Neural crest cell (in vitro differentiated cells): ENCODE measurements around the gene AUTS2. TPM values are rescaled to one million over a fixed set of nuclear protein-coding genes. Genes with fewer than 3 reads are reported as not detected.

ENCODE experiments used
- DNase-seq: peaks from one replicate; pipeline ENCODE4 v3.0.0; 2021; ENCODE audit warnings: low read depth, mixed read lengths, low spot score
- H3K27ac Mint-ChIP-seq: one replicate; pipeline ENCODE4 v1.8.0; 2021; ENCODE audit warnings: mild to moderate bottlenecking, mixed read lengths; ENCODE audit not compliant: unreplicated experiment
- H3K27me3 Mint-ChIP-seq: 2 replicates; pipeline ENCODE4 v1.8.0; 2021; ENCODE audit warnings: low read depth, mild to moderate bottlenecking, mixed read lengths
- H3K36me3 Mint-ChIP-seq: 2 replicates; pipeline ENCODE4 v1.8.0; 2021; ENCODE audit warnings: low read depth, mild to moderate bottlenecking, mixed read lengths
- H3K4me1 Mint-ChIP-seq: 2 replicates; pipeline ENCODE4 v1.8.0; 2021; ENCODE audit warnings: mixed read lengths
- H3K4me3 Mint-ChIP-seq: one replicate; pipeline ENCODE4 v1.8.0; 2021; ENCODE audit warnings: mild to moderate bottlenecking, mixed read lengths
- H3K9me3 Mint-ChIP-seq: 2 replicates; pipeline ENCODE4 v1.8.0; 2021; ENCODE audit warnings: mixed read lengths
- CTCF ChIP-seq: fragments of 200-600 bp; sonication (generic); conservative IDR thresholded peaks from 2 replicates; pipeline ENCODE4 v1.5.0; 2021; ENCODE audit warnings: antibody characterized with exemption, mild to moderate bottlenecking
- total RNA-seq: library from RNA; stranded (reverse); gene quantifications from 2 replicates; pipeline ENCODE4 v1.2.1, GENCODE V29; 2021

Gene AUTS2
- total RNA-seq, 1 donor from 2014 or later = 152 TPM

DNA sequence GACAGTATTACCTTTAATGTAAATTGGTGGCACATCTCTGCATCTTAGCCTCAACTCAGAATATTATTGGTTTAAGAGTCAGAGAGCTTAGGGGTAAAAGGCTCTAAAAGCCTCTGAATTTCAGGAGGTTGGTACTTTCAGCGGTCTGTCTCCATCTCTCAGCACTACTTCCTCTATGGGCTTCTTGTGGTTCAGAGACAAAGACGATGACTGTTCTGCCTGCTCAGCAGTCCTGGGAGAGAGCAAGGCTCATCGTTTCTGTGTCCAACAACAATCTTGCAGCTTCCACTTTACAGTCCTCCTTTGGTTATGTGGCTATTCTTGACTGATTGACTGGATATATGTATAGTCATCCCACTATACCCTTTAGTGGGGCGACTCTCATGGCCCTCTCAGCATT is 394.7 kb downstream of the AUTS2 start:
- Mint-ChIP-seq H3K36me3 (no peaks in the 10 kb centered on the region), H3K4me1 (peaks cover 25% of the 10 kb centered on the region), H3K9me3 (peaks cover 2% of the 10 kb centered on the region), H3K27ac (no peak overlapping the region), H3K27me3 (no peaks in the 10 kb centered on the region), H3K4me3 (no peak overlapping the region)
- no peak for DNase-seq
- TF ChIP-seq CTCF = no peak

- TF ChIP-seq CTCF = no peak
- Mint-ChIP-seq H3K4me1 (peaks cover 21% of the 10 kb centered on the region), H3K9me3 (peaks cover 1% of the 10 kb centered on the region), H3K27me3 (no peaks in the 10 kb centered on the region), H3K4me3 (no peak overlapping the region), H3K36me3 (no peaks in the 10 kb centered on the region), H3K27ac (no peak overlapping the region)
- no peak for DNase-seq
Observed at GRCh38 chr7:69994218-69994617, 395.9 kb downstream of the AUTS2 start.

DNA sequence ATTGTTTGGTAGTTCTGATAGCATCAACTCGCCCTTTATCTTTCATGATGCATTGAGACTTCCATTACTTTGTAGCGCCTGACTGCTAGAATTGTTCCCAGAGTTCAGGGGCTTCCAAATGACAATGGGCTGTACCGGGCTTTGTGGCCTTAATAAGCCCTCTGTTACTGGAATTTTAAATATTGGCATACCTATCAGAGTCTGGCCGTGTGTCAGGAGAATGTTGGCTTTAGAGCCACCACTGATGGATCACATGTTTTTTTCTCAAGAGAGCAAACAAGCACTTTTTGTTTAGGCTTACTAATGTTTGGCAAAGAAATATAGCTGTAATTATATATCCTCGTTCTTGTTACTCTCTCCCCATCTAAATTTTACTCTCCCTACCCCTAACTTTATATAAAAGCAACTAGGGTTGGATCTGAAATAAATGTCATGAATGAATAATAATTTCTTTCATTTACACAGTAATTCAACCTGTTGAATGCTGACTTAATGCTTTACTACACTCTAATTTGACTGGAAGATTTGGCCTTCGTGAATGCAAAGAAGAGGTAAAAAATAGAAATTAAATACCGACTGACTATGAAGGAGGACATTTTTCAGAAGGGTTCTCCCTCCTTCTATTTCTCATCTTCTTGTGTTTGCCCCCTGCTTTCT is 396.7 kb downstream of the AUTS2 start:
- Mint-ChIP-seq H3K27ac (no peak overlapping the region), H3K9me3 (no peaks in the 10 kb centered on the region), H3K27me3 (no peaks in the 10 kb centered on the region), H3K36me3 (no peaks in the 10 kb centered on the region), H3K4me1 (peaks cover 21% of the 10 kb centered on the region), H3K4me3 (no peak overlapping the region)
- no peak for DNase-seq
- TF ChIP-seq CTCF = no peak

DNA sequence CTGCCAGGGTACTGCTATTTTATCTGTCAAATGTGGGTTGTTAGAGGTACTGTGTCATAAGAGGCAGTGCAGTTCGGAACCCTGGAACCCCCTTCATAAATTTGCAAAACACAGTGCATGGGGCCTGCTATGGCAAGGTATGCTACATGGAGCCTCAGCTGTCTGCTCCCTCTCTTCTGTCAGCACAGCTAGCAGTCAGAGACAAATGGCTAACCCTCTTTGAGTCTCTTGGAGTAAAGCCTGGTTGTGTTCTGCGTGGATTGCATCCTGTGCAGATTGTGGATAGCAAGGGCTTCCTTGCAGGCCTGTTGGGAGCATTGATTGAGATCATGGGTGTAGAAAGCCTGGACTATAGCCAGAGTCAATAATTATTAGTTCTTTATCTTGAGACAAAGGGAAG is 397.8 kb downstream of the AUTS2 start:
- no peaks in the 10 kb centered on the region for H3K36me3 Mint-ChIP-seq
- no peak overlapping the region for H3K27ac Mint-ChIP-seq
- no peak overlapping the region for H3K4me3 Mint-ChIP-seq
- TF ChIP-seq CTCF = no peak
- DNase-seq = no peak
- no peaks in the 10 kb centered on the region for H3K9me3 Mint-ChIP-seq
- no peaks in the 10 kb centered on the region for H3K27me3 Mint-ChIP-seq
- H3K4me1 Mint-ChIP-seq = peaks cover 21% of the 10 kb centered on the region

GRCh38 chr7:70000737-70001348 is 402.6 kb downstream of the AUTS2 start:
- Mint-ChIP-seq H3K9me3 (no peaks in the 10 kb centered on the region), H3K27me3 (no peaks in the 10 kb centered on the region), H3K36me3 (no peaks in the 10 kb centered on the region), H3K4me1 (peaks cover 9% of the 10 kb centered on the region), H3K4me3 (no peak overlapping the region), H3K27ac (no peak overlapping the region)
- DNase-seq = no peak
- no peak for TF ChIP-seq CTCF
